PC-9 (cell line): ENCODE measurements around the gene GJC2. TPM values are rescaled to one million over a fixed set of nuclear protein-coding genes. Genes with fewer than 3 reads are reported as not detected.

ENCODE experiments used
- BruUV-seq: library from RNA; stranded (reverse); fragments of 400-500 nt; replicated peaks from 2 replicates; lab custom pipeline; 2021; lab: Mats Ljungman, UMichigan
- CTCF ChIA-PET: fragments of 300-600 bp; sonication (Branson Sonifier 250); formaldehyde crosslinking; loops from one replicate; lab custom pipeline; 2022; ENCODE audit warnings: antibody characterized with exemption; lab: Charles Lee
- POLR2A ChIA-PET: fragments of 300-600 bp; sonication (Branson Sonifier 250); formaldehyde crosslinking; loops from one replicate; lab custom pipeline; 2022; ENCODE audit warnings: antibody characterized with exemption; ENCODE audit not compliant: unreplicated experiment; lab: Charles Lee
- DNase-seq, 2 experiments: peaks; one replicate each; pipeline versions ENCODE4 v3.0.0 to v3.0.0-alpha.2; 2015 to 2022; ENCODE audit warnings: mixed read lengths in 1 of 2
- H2AFZ ChIP-seq: fragments of 200-600 bp; sonication (generic); 2 replicates; pipeline ENCODE4 v1.8.1; 2017; ENCODE audit warnings: antibody characterized with exemption
- H3F3A ChIP-seq: fragments of 200-600 bp; sonication (generic); 2 replicates; pipeline ENCODE4 v1.8.1; 2017; ENCODE audit warnings: antibody characterized with exemption, mild to moderate bottlenecking, low read depth; ENCODE audit not compliant: insufficient read depth
- H3K27ac ChIP-seq: fragments of 200-600 bp; sonication (generic); 2 replicates; pipeline ENCODE4 v1.6.1; 2016; ENCODE audit warnings: mixed run types
- H3K27me3 ChIP-seq: fragments of 200-600 bp; sonication (generic); 2 replicates; pipeline ENCODE4 v1.6.1; 2016; ENCODE audit warnings: low read depth, mixed run types; ENCODE audit not compliant: insufficient read depth
- H3K36me3 ChIP-seq: fragments of 200-600 bp; sonication (generic); 2 replicates; pipeline ENCODE4 v1.6.1; 2016; ENCODE audit warnings: low read depth, mixed run types
- H3K4me1 ChIP-seq: fragments of 200-600 bp; sonication (generic); replicated peaks from 2 replicates; pipeline ENCODE4 v1.6.1; 2016; ENCODE audit warnings: mixed run types; ENCODE audit not compliant: insufficient read depth
- H3K4me2 ChIP-seq: fragments of 200-600 bp; sonication (generic); 2 replicates; pipeline ENCODE4 v1.6.1; 2017; ENCODE audit warnings: mixed run types
- H3K4me3 ChIP-seq: fragments of 200-600 bp; sonication (generic); 2 replicates; pipeline ENCODE4 v1.6.1; 2016; ENCODE audit warnings: mixed run types
- H3K79me2 ChIP-seq: fragments of 200-600 bp; sonication (generic); 2 replicates; pipeline ENCODE4 v1.6.1; 2017; ENCODE audit warnings: low read depth, mixed run types
- H3K9me2 ChIP-seq: fragments of 200-600 bp; sonication (generic); 2 replicates; pipeline ENCODE4 v1.8.1; 2017; ENCODE audit warnings: mild to moderate bottlenecking; ENCODE audit not compliant: insufficient read depth
- H3K9me3 ChIP-seq: fragments of 200-600 bp; sonication (generic); 2 replicates; pipeline ENCODE4 v1.8.1; 2016; ENCODE audit warnings: low read depth; ENCODE audit not compliant: insufficient read depth
- H4K20me1 ChIP-seq: fragments of 200-600 bp; sonication (generic); 2 replicates; pipeline ENCODE4 v1.8.1; 2017; ENCODE audit not compliant: insufficient read depth
- EZH2 ChIP-seq: fragments of 200-600 bp; sonication (generic); IDR thresholded peaks from 2 replicates; pipeline ENCODE4 v1.8.0; 2017; ENCODE audit warnings: antibody characterized with exemption, low read depth
- intact Hi-C: fragments of 100-400 bp; cut with micrococcal nuclease; formaldehyde crosslinking; loops from one replicate; pipeline ENCODE4 v1.10.0; 2022; ENCODE audit not compliant: unreplicated experiment
- total RNA-seq: library from RNA; stranded (reverse); gene quantifications from 2 replicates; pipeline ENCODE4 v1.2.3, GENCODE V29; 2021
- TF ChIP-seq, protein P1 (sequence below): fragments of 200-600 bp; sonication (generic); conservative IDR thresholded peaks from 2 replicates; pipeline ENCODE4 v1.6.1; 2017; ENCODE audit warnings: mixed run types, antibody characterized with exemption, mild to moderate bottlenecking, moderate library complexity

Gene GJC2
- total RNA-seq, 1 experiment from 2014 or later, result 2.1 TPM

DNA sequence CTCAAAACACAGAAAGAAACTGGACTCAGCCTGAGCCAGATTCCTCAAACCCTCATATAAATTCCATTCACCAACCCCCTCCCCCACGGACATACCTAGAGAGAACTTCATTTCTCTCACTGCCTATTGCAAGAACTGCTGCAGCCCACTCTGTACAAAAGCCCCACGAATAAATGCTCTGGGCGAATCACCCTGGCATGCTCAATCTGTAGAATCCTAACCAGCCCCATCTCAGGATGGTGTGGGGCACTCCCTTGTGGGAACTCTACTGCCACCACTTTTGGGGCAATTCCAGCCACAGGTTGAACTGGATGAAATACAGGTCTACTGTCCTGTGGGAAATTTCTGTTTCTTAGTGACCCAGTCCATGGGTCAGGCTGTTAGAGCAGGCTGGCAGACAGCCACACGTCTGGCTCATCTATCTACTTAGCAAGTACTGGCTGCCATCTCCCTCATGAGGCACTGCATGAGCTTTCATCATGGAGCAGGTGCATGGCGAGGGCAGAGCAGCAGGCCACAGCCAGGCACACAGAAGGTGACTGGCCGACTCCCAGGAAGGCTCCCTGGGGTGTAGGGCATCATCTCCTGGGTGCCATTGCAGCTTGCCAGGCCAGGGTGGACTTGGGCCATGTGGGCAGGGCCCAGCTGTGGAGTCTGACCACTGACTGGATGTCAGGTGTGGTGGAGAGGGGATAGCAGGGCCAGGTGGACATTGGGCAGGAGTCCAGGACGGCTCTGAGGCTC lies 45.0 kb upstream of the GJC2 start:
- CTCF ChIA-PET, result no interaction called here
- no peak for TF ChIP-seq EZH2
- TF ChIP-seq, protein P1, sequence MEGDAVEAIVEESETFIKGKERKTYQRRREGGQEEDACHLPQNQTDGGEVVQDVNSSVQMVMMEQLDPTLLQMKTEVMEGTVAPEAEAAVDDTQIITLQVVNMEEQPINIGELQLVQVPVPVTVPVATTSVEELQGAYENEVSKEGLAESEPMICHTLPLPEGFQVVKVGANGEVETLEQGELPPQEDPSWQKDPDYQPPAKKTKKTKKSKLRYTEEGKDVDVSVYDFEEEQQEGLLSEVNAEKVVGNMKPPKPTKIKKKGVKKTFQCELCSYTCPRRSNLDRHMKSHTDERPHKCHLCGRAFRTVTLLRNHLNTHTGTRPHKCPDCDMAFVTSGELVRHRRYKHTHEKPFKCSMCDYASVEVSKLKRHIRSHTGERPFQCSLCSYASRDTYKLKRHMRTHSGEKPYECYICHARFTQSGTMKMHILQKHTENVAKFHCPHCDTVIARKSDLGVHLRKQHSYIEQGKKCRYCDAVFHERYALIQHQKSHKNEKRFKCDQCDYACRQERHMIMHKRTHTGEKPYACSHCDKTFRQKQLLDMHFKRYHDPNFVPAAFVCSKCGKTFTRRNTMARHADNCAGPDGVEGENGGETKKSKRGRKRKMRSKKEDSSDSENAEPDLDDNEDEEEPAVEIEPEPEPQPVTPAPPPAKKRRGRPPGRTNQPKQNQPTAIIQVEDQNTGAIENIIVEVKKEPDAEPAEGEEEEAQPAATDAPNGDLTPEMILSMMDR, result no peak
- no peak for DNase-seq

GRCh38 chr1:228105270-228105995 lies 44.3 kb upstream of the GJC2 start:
- H3K4me3 ChIP-seq, result no peak overlapping the region
- 0 out of 2 replicates have a peak, but pooled peaks cover under 1% of the 10 kb centered on the region for H4K20me1 ChIP-seq
- ChIA-PET CTCF (no interaction called here), POLR2A (no interaction called here)
- TF ChIP-seq, protein P1, result no peak
- no peak for TF ChIP-seq EZH2
- H3K4me1 ChIP-seq, result peaks cover 14% of the 10 kb centered on the region
- no peaks in the 10 kb centered on the region for H3K9me2 ChIP-seq
- no TSS peak for BruUV-seq
- H3K27me3 ChIP-seq, result no peaks in the 10 kb centered on the region
- peaks cover 24% of the 10 kb centered on the region for H3F3A ChIP-seq
- 0 out of 2 replicates have a peak, but pooled peaks cover 4% of the 10 kb centered on the region for H3K36me3 ChIP-seq
- H3K4me2 ChIP-seq, result no peak overlapping the region
- H3K79me2 ChIP-seq, result peaks cover 14% of the 10 kb centered on the region
- intact Hi-C loops, result no loop called here
- H2AFZ ChIP-seq, result no peak overlapping the region
- no peak overlapping the region for H3K27ac ChIP-seq
- H3K9me3 ChIP-seq, result no peaks in the 10 kb centered on the region
- DNase-seq, result no peak

More for the DNA sequence above, 45.0 kb upstream of the GJC2 start:
- Histone ChIP-seq H4K20me1 (peaks cover 8% of the 10 kb centered on the region), H3K4me1 (peaks cover 14% of the 10 kb centered on the region), H3K36me3 (0 out of 2 replicates have a peak, but pooled peaks cover 4% of the 10 kb centered on the region), H3K9me3 (no peaks in the 10 kb centered on the region), H3K4me3 (no peak overlapping the region), H3K4me2 (no peak overlapping the region), H3F3A (peaks cover 31% of the 10 kb centered on the region), H2AFZ (no peak overlapping the region), H3K79me2 (peaks cover 14% of the 10 kb centered on the region), H3K27me3 (no peaks in the 10 kb centered on the region), H3K9me2 (no peaks in the 10 kb centered on the region), H3K27ac (no peak overlapping the region)
- no TSS peak for BruUV-seq
- POLR2A ChIA-PET, result interaction anchor here (0.6 kb wide), 1 partner anchor 387 kb away, joined by 3 read pairs; no protein-coding TSS in a partner anchor
- intact Hi-C loops, result no loop called here

DNA sequence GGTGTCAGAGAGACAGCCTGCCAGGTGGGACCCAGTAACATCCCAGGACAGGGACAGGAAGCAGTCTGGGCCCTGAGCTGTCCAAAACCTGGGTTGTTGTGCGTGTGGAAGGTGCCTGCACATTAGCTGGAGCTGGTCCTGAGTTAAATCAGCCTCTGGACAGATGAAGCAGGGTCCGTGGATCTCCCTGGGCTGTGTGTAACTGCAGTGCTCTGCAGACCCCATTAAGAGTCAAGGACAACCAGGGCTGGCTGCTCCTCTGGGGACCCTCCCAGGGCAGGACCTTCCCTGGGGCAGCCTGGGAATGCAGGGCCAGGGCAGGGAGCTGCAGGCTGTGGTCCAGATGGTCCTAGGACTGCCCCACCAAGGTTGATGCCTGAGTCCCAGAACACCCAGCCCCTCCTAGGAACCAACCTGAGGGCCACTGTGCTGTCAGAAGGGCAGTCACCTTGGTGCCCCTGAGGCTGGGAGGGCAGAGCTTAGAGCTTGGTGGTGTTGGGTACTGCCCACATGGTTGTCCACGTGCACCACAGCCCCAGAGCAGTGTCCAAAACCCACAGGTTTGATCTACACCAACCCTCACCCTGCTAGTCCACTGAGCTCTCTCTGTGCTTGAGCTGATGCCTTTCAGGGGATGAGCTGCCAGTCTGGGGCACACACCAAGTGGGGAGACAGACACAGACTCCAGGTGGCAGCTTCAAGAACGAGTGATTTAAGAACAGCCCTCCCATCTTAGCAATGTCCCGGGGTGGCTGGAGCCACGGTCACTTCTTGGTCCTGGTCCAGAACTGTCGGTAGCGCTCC lies 43.5 kb upstream of the GJC2 start:
- no TSS peak for BruUV-seq
- intact Hi-C loops, result no loop called here
- POLR2A ChIA-PET, result no interaction called here

More for the DNA sequence above, 43.5 kb upstream of the GJC2 start:
- H3K27me3 ChIP-seq, result no peaks in the 10 kb centered on the region
- peaks cover 14% of the 10 kb centered on the region for H3K4me1 ChIP-seq
- no peaks in the 10 kb centered on the region for H4K20me1 ChIP-seq
- H2AFZ ChIP-seq, result no peak overlapping the region
- DNase-seq, result no peak
- 0 out of 2 replicates have a peak, but pooled peaks cover 4% of the 10 kb centered on the region for H3K36me3 ChIP-seq
- CTCF ChIA-PET, result interaction anchor here (0.6 kb wide), 2 partner anchors 357 to 1149 kb away, joined by 3 to 4 read pairs; no protein-coding TSS in a partner anchor
- H3K27ac ChIP-seq, result no peak overlapping the region
- no peak overlapping the region for H3K4me3 ChIP-seq
- H3F3A ChIP-seq, result peaks cover 16% of the 10 kb centered on the region; the same call in 1 of the 2 replicates
- H3K4me2 ChIP-seq, result no peak overlapping the region
- H3K9me2 ChIP-seq, result no peaks in the 10 kb centered on the region
- H3K79me2 ChIP-seq, result peaks cover 14% of the 10 kb centered on the region
- TF ChIP-seq, protein P1, result no peak
- no peak for TF ChIP-seq EZH2
- no peaks in the 10 kb centered on the region for H3K9me3 ChIP-seq
